Parathyroid adenoma (tissue), 2 donors: Measurements from ENCODE around the gene PDE8A.

Source experiments
- H2AFZ ChIP-seq: fragments of 300-600 bp; sonication (generic); one replicate; pipeline ENCODE4 v1.7.0; 2017; ENCODE audit warnings: antibody characterized with exemption, mild to moderate bottlenecking
- H3K27ac ChIP-seq: fragments of 300-600 bp; sonication (generic); one replicate; pipeline ENCODE4 v1.7.0; 2017
- H3K27me3 ChIP-seq: fragments of 300-600 bp; sonication (generic); one replicate; pipeline ENCODE4 v1.7.0; 2017; ENCODE audit warnings: low read length; ENCODE audit not compliant: control insufficient read depth, insufficient read depth
- H3K36me3 ChIP-seq: fragments of 300-600 bp; sonication (generic); one replicate; pipeline ENCODE4 v1.7.0; 2017; ENCODE audit warnings: low read length; ENCODE audit not compliant: control insufficient read depth, insufficient read depth
- H3K4me1 ChIP-seq: fragments of 300-600 bp; sonication (generic); one replicate; pipeline ENCODE4 v1.7.0; 2017; ENCODE audit warnings: control low read depth
- H3K4me2 ChIP-seq: fragments of 300-600 bp; sonication (generic); one replicate; pipeline ENCODE4 v1.7.0; 2017; ENCODE audit warnings: low read length
- H3K4me3 ChIP-seq: fragments of 300-600 bp; sonication (generic); one replicate; pipeline ENCODE4 v1.7.0; 2017; ENCODE audit warnings: low read depth, low read length
- H3K79me2 ChIP-seq: fragments of 300-600 bp; sonication (generic); one replicate; pipeline ENCODE4 v1.7.0; 2017; ENCODE audit warnings: control low read depth
- H3K9ac ChIP-seq: fragments of 300-600 bp; sonication (generic); one replicate; pipeline ENCODE4 v1.7.0; 2017; ENCODE audit warnings: mild to moderate bottlenecking
- H3K9me3 ChIP-seq: fragments of 300-600 bp; sonication (generic); one replicate; pipeline ENCODE4 v1.7.0; 2017; ENCODE audit warnings: low read length; ENCODE audit not compliant: control insufficient read depth
- TF ChIP-seq, protein P1 (sequence below): fragments of 300-600 bp; sonication (generic); IDR thresholded peaks from one replicate; pipeline ENCODE4 v1.7.0; 2017; ENCODE audit warnings: antibody characterized with exemption, mild to moderate bottlenecking
- donor health status: primary hyperparathyroidism.

Gene PDE8A

GRCh38 chr15:85031086-85031943 is 49.7 kb downstream of the PDE8A start:
- no peak overlapping the region for H2AFZ ChIP-seq
- H3K79me2 ChIP-seq: peaks cover 25% of the 10 kb centered on the region
- no peaks in the 10 kb centered on the region for H3K27me3 ChIP-seq
- H3K4me1 ChIP-seq: peaks cover 4% of the 10 kb centered on the region
- no peak overlapping the region for H3K4me3 ChIP-seq
- no peaks in the 10 kb centered on the region for H3K36me3 ChIP-seq
- H3K9ac ChIP-seq: no peak overlapping the region
- no peak overlapping the region for H3K4me2 ChIP-seq
- no peaks in the 10 kb centered on the region for H3K9me3 ChIP-seq
- no peak overlapping the region for H3K27ac ChIP-seq
- TF ChIP-seq, protein P1, sequence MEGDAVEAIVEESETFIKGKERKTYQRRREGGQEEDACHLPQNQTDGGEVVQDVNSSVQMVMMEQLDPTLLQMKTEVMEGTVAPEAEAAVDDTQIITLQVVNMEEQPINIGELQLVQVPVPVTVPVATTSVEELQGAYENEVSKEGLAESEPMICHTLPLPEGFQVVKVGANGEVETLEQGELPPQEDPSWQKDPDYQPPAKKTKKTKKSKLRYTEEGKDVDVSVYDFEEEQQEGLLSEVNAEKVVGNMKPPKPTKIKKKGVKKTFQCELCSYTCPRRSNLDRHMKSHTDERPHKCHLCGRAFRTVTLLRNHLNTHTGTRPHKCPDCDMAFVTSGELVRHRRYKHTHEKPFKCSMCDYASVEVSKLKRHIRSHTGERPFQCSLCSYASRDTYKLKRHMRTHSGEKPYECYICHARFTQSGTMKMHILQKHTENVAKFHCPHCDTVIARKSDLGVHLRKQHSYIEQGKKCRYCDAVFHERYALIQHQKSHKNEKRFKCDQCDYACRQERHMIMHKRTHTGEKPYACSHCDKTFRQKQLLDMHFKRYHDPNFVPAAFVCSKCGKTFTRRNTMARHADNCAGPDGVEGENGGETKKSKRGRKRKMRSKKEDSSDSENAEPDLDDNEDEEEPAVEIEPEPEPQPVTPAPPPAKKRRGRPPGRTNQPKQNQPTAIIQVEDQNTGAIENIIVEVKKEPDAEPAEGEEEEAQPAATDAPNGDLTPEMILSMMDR: no peak

DNA sequence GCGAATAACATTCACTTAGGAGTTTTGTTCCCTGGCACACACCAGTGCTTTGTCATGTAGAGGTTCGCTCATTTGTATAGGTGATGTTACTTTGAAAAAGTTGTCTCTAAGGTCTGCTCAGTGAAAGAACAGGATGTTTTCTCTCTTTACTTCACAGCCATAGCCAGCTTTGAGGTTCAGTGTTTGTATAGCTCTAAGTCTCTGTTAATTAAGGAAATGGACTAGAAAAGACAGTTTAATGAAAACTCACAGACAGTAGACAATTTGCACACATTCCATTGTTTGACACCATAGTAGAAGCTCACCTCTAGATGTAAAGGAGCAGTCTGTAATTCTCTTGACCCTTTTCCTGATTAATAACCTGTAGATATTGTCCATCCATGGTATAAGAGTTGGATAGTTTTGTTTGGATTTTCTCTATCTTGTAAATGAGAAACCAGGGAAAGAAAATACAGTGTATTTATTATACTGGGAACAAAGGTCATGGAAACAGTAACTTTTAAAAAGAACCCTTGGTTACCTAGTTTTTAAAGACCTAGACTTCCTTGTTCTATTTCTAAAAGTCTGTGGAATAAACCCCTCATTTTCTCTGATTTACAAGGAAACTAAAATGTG is 50.4 kb downstream of the PDE8A start:
- H3K36me3 ChIP-seq: no peaks in the 10 kb centered on the region
- no peak overlapping the region for H3K4me3 ChIP-seq
- H3K27ac ChIP-seq: no peak overlapping the region
- no peak overlapping the region for H2AFZ ChIP-seq
- H3K4me2 ChIP-seq: no peak overlapping the region
- peaks cover 4% of the 10 kb centered on the region for H3K4me1 ChIP-seq
- TF ChIP-seq, protein P1: no peak
- no peaks in the 10 kb centered on the region for H3K9me3 ChIP-seq
- no peaks in the 10 kb centered on the region for H3K27me3 ChIP-seq
- H3K9ac ChIP-seq: no peak overlapping the region
- H3K79me2 ChIP-seq: peaks cover 25% of the 10 kb centered on the region

DNA sequence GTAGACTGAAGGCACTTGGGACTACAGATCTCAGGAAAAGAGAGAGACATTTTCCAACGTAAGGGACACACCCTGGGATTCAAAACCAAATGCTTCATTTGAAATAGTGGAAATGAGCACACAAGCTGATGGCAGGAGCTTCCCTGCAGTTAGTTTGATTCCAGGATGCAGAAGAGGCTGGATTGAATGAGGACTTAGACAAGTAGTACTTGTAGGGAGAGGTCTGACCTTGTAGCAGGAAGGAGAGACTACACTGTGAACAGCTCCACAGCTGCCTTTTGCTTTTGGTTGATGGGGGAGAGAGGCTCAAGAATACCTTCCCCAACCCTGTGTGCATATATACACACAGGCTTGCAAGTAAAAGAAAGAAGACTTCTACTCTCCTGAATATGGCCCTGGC is 51.5 kb downstream of the PDE8A start:
- H3K4me3 ChIP-seq: no peak overlapping the region
- no peak overlapping the region for H3K4me2 ChIP-seq
- no peaks in the 10 kb centered on the region for H3K36me3 ChIP-seq
- no peak overlapping the region for H2AFZ ChIP-seq
- peaks cover 4% of the 10 kb centered on the region for H3K4me1 ChIP-seq
- H3K9ac ChIP-seq: no peak overlapping the region
- H3K27ac ChIP-seq: no peak overlapping the region
- peaks cover 28% of the 10 kb centered on the region for H3K79me2 ChIP-seq
- TF ChIP-seq, protein P1: no peak
- no peaks in the 10 kb centered on the region for H3K9me3 ChIP-seq
- no peaks in the 10 kb centered on the region for H3K27me3 ChIP-seq

- no peaks in the 10 kb centered on the region for H3K9me3 ChIP-seq
- H3K27ac ChIP-seq: no peak overlapping the region
- TF ChIP-seq, protein P1: no peak
- H3K36me3 ChIP-seq: no peaks in the 10 kb centered on the region
- no peaks in the 10 kb centered on the region for H3K27me3 ChIP-seq
- H2AFZ ChIP-seq: no peak overlapping the region
- H3K79me2 ChIP-seq: peaks cover 28% of the 10 kb centered on the region
- no peak overlapping the region for H3K4me3 ChIP-seq
- no peak overlapping the region for H3K9ac ChIP-seq
- H3K4me1 ChIP-seq: peaks cover 4% of the 10 kb centered on the region
- H3K4me2 ChIP-seq: no peak overlapping the region
These were observed 52.6 kb downstream of the PDE8A start for GRCh38 chr15:85034276-85034675.
